ENCODE results near the gene KCTD2. TPM values are rescaled to one million over a fixed set of nuclear protein-coding genes. Genes with fewer than 3 reads are reported as not detected.

Gene KCTD2
- total and polyA plus RNA-seq, 2 of the 13 experiments (the other 11 are each of a cell fraction or from before 2014, with no cell fraction given): 28.3 to 32.6 TPM

DNA sequence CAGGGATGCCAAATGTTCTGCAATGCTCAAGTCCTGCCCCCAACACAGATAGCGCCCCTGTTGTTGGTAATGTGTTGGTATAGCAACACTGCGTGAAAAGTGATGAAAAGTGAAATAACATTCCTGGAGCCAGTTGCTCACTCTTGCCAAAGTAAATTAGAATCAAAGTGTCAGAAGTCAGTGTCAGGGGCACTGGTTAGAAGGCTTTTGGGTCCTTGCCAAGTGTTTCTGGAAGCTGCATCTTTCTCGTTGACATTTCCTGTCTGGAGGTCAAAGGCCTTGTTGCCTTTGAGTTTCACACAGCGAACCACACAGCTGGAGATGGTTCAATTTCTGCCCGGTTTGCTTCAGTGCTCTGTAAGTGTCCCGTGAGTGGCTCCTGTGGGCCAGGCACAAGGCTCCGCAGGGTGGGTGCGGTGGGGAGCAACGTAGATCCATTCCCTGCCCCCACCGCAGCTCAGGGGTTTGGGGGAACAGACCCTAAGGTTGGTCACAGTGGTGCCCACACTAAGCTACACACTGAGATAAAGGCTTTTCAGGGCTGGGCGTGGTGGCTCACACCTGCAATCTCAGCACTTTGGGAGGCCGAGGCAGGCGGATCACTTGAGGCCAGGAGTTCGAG lies 37.1 kb downstream of the KCTD2 start (continued):
- TF ChIP-seq, protein P1, sequence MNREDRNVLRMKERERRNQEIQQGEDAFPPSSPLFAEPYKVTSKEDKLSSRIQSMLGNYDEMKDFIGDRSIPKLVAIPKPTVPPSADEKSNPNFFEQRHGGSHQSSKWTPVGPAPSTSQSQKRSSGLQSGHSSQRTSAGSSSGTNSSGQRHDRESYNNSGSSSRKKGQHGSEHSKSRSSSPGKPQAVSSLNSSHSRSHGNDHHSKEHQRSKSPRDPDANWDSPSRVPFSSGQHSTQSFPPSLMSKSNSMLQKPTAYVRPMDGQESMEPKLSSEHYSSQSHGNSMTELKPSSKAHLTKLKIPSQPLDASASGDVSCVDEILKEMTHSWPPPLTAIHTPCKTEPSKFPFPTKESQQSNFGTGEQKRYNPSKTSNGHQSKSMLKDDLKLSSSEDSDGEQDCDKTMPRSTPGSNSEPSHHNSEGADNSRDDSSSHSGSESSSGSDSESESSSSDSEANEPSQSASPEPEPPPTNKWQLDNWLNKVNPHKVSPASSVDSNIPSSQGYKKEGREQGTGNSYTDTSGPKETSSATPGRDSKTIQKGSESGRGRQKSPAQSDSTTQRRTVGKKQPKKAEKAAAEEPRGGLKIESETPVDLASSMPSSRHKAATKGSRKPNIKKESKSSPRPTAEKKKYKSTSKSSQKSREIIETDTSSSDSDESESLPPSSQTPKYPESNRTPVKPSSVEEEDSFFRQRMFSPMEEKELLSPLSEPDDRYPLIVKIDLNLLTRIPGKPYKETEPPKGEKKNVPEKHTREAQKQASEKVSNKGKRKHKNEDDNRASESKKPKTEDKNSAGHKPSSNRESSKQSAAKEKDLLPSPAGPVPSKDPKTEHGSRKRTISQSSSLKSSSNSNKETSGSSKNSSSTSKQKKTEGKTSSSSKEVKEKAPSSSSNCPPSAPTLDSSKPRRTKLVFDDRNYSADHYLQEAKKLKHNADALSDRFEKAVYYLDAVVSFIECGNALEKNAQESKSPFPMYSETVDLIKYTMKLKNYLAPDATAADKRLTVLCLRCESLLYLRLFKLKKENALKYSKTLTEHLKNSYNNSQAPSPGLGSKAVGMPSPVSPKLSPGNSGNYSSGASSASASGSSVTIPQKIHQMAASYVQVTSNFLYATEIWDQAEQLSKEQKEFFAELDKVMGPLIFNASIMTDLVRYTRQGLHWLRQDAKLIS (CRISPR knock-in tag; IDR thresholded peaks at IDR 0.05): 0 out of 2 replicates have a peak, but pooled peaks have one; percentile 61
- TF ChIP-seq ZNF530 (CRISPR knock-in tag; IDR thresholded peaks at IDR 0.05; ENCODE audit: low read depth) (no peak), ZNF335 (CRISPR knock-in tag; IDR thresholded peaks at IDR 0.05) (0 out of 2 replicates have a peak, but pooled peaks have one; percentile 60), MLLT10 (CRISPR knock-in tag; IDR thresholded peaks at IDR 0.05) (no peak), ZNF468 (CRISPR knock-in tag; IDR thresholded peaks at IDR 0.05) (no peak), ZNF263 (CRISPR knock-in tag; IDR thresholded peaks at IDR 0.05) (no peak), ZNF616 (CRISPR knock-in tag; IDR thresholded peaks at IDR 0.05; ENCODE audit: low read depth) (no peak), ZNF569 (CRISPR knock-in tag; IDR thresholded peaks at IDR 0.05; ENCODE audit: borderline replicate concordance) (no peak), MAFG (CRISPR knock-in tag; IDR thresholded peaks at IDR 0.05) (no peak), MZF1 (CRISPR knock-in tag; IDR thresholded peaks at IDR 0.05; ENCODE audit: borderline replicate concordance) (no peak), FOXK2 (IDR thresholded peaks at IDR 0.05) (peak; percentile 86), ZNF138 (CRISPR knock-in tag; IDR thresholded peaks at IDR 0.05; ENCODE audit: low read depth) (no peak), RFX1 (IDR thresholded peaks at IDR 0.05) (peak; percentile 79), ZNF724P (CRISPR knock-in tag; IDR thresholded peaks at IDR 0.05; ENCODE audit: borderline replicate concordance) (no peak)
- TF ChIP-seq, protein P2, sequence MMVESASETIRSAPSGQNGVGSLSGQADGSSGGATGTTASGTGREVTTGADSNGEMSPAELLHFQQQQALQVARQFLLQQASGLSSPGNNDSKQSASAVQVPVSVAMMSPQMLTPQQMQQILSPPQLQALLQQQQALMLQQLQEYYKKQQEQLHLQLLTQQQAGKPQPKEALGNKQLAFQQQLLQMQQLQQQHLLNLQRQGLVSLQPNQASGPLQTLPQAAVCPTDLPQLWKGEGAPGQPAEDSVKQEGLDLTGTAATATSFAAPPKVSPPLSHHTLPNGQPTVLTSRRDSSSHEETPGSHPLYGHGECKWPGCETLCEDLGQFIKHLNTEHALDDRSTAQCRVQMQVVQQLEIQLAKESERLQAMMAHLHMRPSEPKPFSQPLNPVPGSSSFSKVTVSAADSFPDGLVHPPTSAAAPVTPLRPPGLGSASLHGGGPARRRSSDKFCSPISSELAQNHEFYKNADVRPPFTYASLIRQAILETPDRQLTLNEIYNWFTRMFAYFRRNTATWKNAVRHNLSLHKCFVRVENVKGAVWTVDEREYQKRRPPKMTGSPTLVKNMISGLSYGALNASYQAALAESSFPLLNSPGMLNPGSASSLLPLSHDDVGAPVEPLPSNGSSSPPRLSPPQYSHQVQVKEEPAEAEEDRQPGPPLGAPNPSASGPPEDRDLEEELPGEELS (CRISPR knock-in tag; IDR thresholded peaks at IDR 0.05): peak; percentile 97
- TF ChIP-seq, protein P3, sequence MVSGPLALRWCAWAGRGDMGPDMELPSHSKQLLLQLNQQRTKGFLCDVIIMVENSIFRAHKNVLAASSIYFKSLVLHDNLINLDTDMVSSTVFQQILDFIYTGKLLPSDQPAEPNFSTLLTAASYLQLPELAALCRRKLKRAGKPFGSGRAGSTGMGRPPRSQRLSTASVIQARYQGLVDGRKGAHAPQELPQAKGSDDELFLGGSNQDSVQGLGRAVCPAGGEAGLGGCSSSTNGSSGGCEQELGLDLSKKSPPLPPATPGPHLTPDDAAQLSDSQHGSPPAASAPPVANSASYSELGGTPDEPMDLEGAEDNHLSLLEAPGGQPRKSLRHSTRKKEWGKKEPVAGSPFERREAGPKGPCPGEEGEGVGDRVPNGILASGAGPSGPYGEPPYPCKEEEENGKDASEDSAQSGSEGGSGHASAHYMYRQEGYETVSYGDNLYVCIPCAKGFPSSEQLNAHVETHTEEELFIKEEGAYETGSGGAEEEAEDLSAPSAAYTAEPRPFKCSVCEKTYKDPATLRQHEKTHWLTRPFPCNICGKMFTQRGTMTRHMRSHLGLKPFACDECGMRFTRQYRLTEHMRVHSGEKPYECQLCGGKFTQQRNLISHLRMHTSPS (CRISPR knock-in tag; IDR thresholded peaks at IDR 0.05; ENCODE audit: low read depth): peak; percentile 33; the same call in 1 of the 2 replicates
- TF ChIP-seq, protein P4, sequence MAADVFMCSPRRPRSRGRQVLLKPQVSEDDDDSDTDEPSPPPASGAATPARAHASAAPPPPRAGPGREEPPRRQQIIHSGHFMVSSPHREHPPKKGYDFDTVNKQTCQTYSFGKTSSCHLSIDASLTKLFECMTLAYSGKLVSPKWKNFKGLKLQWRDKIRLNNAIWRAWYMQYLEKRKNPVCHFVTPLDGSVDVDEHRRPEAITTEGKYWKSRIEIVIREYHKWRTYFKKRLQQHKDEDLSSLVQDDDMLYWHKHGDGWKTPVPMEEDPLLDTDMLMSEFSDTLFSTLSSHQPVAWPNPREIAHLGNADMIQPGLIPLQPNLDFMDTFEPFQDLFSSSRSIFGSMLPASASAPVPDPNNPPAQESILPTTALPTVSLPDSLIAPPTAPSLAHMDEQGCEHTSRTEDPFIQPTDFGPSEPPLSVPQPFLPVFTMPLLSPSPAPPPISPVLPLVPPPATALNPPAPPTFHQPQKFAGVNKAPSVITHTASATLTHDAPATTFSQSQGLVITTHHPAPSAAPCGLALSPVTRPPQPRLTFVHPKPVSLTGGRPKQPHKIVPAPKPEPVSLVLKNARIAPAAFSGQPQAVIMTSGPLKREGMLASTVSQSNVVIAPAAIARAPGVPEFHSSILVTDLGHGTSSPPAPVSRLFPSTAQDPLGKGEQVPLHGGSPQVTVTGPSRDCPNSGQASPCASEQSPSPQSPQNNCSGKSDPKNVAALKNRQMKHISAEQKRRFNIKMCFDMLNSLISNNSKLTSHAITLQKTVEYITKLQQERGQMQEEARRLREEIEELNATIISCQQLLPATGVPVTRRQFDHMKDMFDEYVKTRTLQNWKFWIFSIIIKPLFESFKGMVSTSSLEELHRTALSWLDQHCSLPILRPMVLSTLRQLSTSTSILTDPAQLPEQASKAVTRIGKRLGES (CRISPR knock-in tag; IDR thresholded peaks at IDR 0.05; ENCODE audit: borderline replicate concordance): no peak
- TF ChIP-seq, protein P5, sequence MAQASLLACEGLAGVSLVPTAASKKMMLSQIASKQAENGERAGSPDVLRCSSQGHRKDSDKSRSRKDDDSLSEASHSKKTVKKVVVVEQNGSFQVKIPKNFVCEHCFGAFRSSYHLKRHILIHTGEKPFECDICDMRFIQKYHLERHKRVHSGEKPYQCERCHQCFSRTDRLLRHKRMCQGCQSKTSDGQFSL (CRISPR knock-in tag; IDR thresholded peaks at IDR 0.05): no peak

Data from HepG2 (cell line).